ENCODE results near the gene MS4A10. TPM values are rescaled to one million over a fixed set of nuclear protein-coding genes. Genes with fewer than 3 reads are reported as not detected.
A peak's percentile ranks its signal among the peaks of the same experiment; 100 is the strongest.

MS4A10 gene
- total and polyA plus RNA-seq, 9 of the 15 experiments (the other 6 are each of a cell fraction or from before 2014, with no cell fraction given) = not detected

- FAIRE-seq = no peak
- peaks cover 2% of the 10 kb centered on the region in 2 experiments; a peak in 2 of 5 replicates for H3K4me1 ChIP-seq (replicated peaks in 1 of 2; ENCODE audit: control insufficient read depth in 2 of 2, insufficient read depth in 2 of 2, low read length in 2 of 2)
- H3K9ac ChIP-seq (ENCODE audit: insufficient read depth in 1 of 2, low read depth in 2 of 2, low read length in 2 of 2) = no peak overlapping the region
- no peaks in the 10 kb centered on the region for H3K9me3 ChIP-seq (replicated peaks; ENCODE audit: control insufficient read depth, insufficient read depth, low read depth, low read length)
- no peak overlapping the region for H3K27ac ChIP-seq (ENCODE audit: extremely low read depth, low read depth, low read length)
- ATAC-seq = peak; percentile 71
- no peaks in the 10 kb centered on the region for H3K9me1 ChIP-seq (ENCODE audit: control insufficient read depth, insufficient read depth, low read length)
- no peaks in the 10 kb centered on the region for H4K20me1 ChIP-seq (replicated peaks; ENCODE audit: control insufficient read depth, insufficient read depth, low read length)
- POLR2A ChIA-PET = interaction anchor here (0.8 kb wide), 1 partner anchor 21 kb away, joined by 7 read pairs; no protein-coding TSS in a partner anchor
- DNase-seq (ENCODE audit: extremely low read depth in 1 of 4, low spot score in 3 of 4) = peak in 1 of 4 experiments; percentile 14
- under 1% methylated on average over 7 of the region's 8 CpGs for WGBS (ENCODE audit: insufficient coverage, low coverage, missing lambda C conversion rate)
- no peaks in the 10 kb centered on the region for H3K36me3 ChIP-seq (ENCODE audit: control insufficient read depth, insufficient read depth, low read length)
- intact Hi-C loops (cut with micrococcal nuclease) (no loop called here), in situ Hi-C loops (cut with MboI) (no loop called here)
- peaks cover 0 to 20% of the 10 kb centered on the region in 2 experiments; a peak in 2 of 5 replicates for H3K27me3 ChIP-seq (ENCODE audit: control insufficient read depth in 2 of 2, insufficient read depth in 2 of 2, low read length in 2 of 2)
- BruUV-seq (replicated peaks) = no TSS peak
- CTCF ChIA-PET (ENCODE audit: low intra/inter-chr PET ratio) = no interaction called here
- no peak overlapping the region for H2AFZ ChIP-seq (ENCODE audit: low read depth, low read length)
- no peaks in the 10 kb centered on the region for H3K79me2 ChIP-seq (ENCODE audit: control insufficient read depth, insufficient read depth, low read length)
- H3K4me2 ChIP-seq (ENCODE audit: insufficient read depth, low read length) = no peak overlapping the region
- TF ChIP-seq PBX2 (CRISPR knock-in tag; IDR thresholded peaks at IDR 0.05; ENCODE audit: low read depth) (no peak), PBX2 (tag; conservative IDR thresholded peaks at IDR 0.05; ENCODE audit: low read depth) (0 out of 2 replicates have a peak, but pooled peaks have one; percentile 21), CTCF (IDR thresholded peaks at IDR 0.05 in 2 of 3, conservative IDR thresholded peaks at IDR 0.05 in 1 of 3; ENCODE audit: insufficient read depth in 2 of 3, low read depth in 1 of 3, low read length in 3 of 3) (peak; percentile 19 to 36 (median 20); a peak in 4 of 6 replicates), MEIS2 (IDR thresholded peaks at IDR 0.05; ENCODE audit: partially characterized antibody) (peak; percentile 36), FUS (optimal IDR thresholded peaks at IDR 0.05; ENCODE audit: low read depth, low read length) (no peak), RBBP5 (IDR thresholded peaks at IDR 0.05; ENCODE audit: borderline replicate concordance, insufficient read depth, low read length, poor library complexity, severe bottlenecking) (no peak), SMARCC2 (IDR thresholded peaks at IDR 0.05; ENCODE audit: low read depth) (no peak), PTTG1 (tag; IDR thresholded peaks at IDR 0.05; ENCODE audit: low read depth) (no peak), BCOR (IDR thresholded peaks at IDR 0.05) (no peak), PKNOX1 (IDR thresholded peaks at IDR 0.05) (peak; percentile 15; the same call in 1 of the 2 replicates)
- no peak overlapping the region for H3K4me3 ChIP-seq
Observed at GRCh38 chr11:60785806-60786361, 751 bp downstream of the MS4A10 start.
